ENCODE measurements around the gene TTC4. TPM values are rescaled to one million over a fixed set of nuclear protein-coding genes. Genes with fewer than 3 reads are reported as not detected.

TTC4 gene
- total RNA-seq, 1 experiment from 2014 or later: 25.5 TPM

- no peak for DNase-seq (ENCODE audit: low spot score)
- BruUV-seq (replicated peaks): no TSS peak
- TF ChIP-seq EZH2 (IDR thresholded peaks at IDR 0.05; ENCODE audit: borderline replicate concordance, low read depth, low read length, poor library complexity, severe bottlenecking): no peak
- no peak for TF ChIP-seq CTCF (conservative IDR thresholded peaks at IDR 0.05; ENCODE audit: low read depth, low read length)
- H3K4me3 ChIP-seq (ENCODE audit: low read depth, low read length, poor library complexity, severe bottlenecking): no peak overlapping the region
- ChIA-PET POLR2A (ENCODE audit: low non-redundant PET) (no interaction called here), CTCF (no interaction called here)
- intact Hi-C loops (cut with micrococcal nuclease; ENCODE audit: unreplicated experiment): no loop called here
- H3K27me3 ChIP-seq (replicated peaks; ENCODE audit: insufficient read depth, low read depth, low read length, poor library complexity): no peaks in the 10 kb centered on the region
- H3K36me3 ChIP-seq (ENCODE audit: insufficient read depth, low read length, poor library complexity, severe bottlenecking): peaks cover 9% of the 10 kb centered on the region
- H3K27ac ChIP-seq (ENCODE audit: low read depth, low read length, poor library complexity, severe bottlenecking): no peak overlapping the region
- no peaks in the 10 kb centered on the region for H3K9me3 ChIP-seq (ENCODE audit: low read depth, low read length, poor library complexity, severe bottlenecking)
- H3K4me1 ChIP-seq (ENCODE audit: insufficient read depth, low read length, poor library complexity, severe bottlenecking): no peaks in the 10 kb centered on the region
Measured at GRCh38 chr1:54757833-54758232, 42.2 kb downstream of the TTC4 start.

GRCh38 chr1:54758678-54759348, 43.2 kb downstream of the TTC4 start:
- no peak for DNase-seq (ENCODE audit: low spot score)
- TF ChIP-seq EZH2 (IDR thresholded peaks at IDR 0.05; ENCODE audit: borderline replicate concordance, low read depth, low read length, poor library complexity, severe bottlenecking) (no peak), CTCF (conservative IDR thresholded peaks at IDR 0.05; ENCODE audit: low read depth, low read length) (no peak)
- peaks cover 9% of the 10 kb centered on the region for H3K36me3 ChIP-seq (ENCODE audit: insufficient read depth, low read length, poor library complexity, severe bottlenecking)
- BruUV-seq (replicated peaks): no TSS peak
- no peaks in the 10 kb centered on the region for H3K27me3 ChIP-seq (replicated peaks; ENCODE audit: insufficient read depth, low read depth, low read length, poor library complexity)
- POLR2A ChIA-PET (ENCODE audit: low non-redundant PET): no interaction called here
- H3K9me3 ChIP-seq (ENCODE audit: low read depth, low read length, poor library complexity, severe bottlenecking): no peaks in the 10 kb centered on the region
- H3K27ac ChIP-seq (ENCODE audit: low read depth, low read length, poor library complexity, severe bottlenecking): no peak overlapping the region
- peaks cover 4% of the 10 kb centered on the region for H3K4me1 ChIP-seq (ENCODE audit: insufficient read depth, low read length, poor library complexity, severe bottlenecking)
- intact Hi-C loops (cut with micrococcal nuclease; ENCODE audit: unreplicated experiment): no loop called here
- CTCF ChIA-PET: no interaction called here
- no peak overlapping the region for H3K4me3 ChIP-seq (ENCODE audit: low read depth, low read length, poor library complexity, severe bottlenecking)

GRCh38 chr1:54763816-54764132, 48.1 kb downstream of the TTC4 start:
- no peaks in the 10 kb centered on the region for H3K9me3 ChIP-seq (ENCODE audit: low read depth, low read length, poor library complexity, severe bottlenecking)
- H3K4me1 ChIP-seq (ENCODE audit: insufficient read depth, low read length, poor library complexity, severe bottlenecking): peaks cover 12% of the 10 kb centered on the region
- TSS peak; percentile 89 for BruUV-seq (replicated peaks)
- H3K27me3 ChIP-seq (replicated peaks; ENCODE audit: insufficient read depth, low read depth, low read length, poor library complexity): no peaks in the 10 kb centered on the region
- H3K4me3 ChIP-seq (ENCODE audit: low read depth, low read length, poor library complexity, severe bottlenecking): peak overlapping the region; percentile 68
- H3K27ac ChIP-seq (ENCODE audit: low read depth, low read length, poor library complexity, severe bottlenecking): peak overlapping the region; percentile 78
- DNase-seq (ENCODE audit: low spot score): no peak
- no peak for TF ChIP-seq CTCF (conservative IDR thresholded peaks at IDR 0.05; ENCODE audit: low read depth, low read length)
- no peaks in the 10 kb centered on the region for H3K36me3 ChIP-seq (ENCODE audit: insufficient read depth, low read length, poor library complexity, severe bottlenecking)
- POLR2A ChIA-PET (ENCODE audit: low non-redundant PET): no interaction called here
- intact Hi-C loops (cut with micrococcal nuclease; ENCODE audit: unreplicated experiment): no loop called here
- CTCF ChIA-PET: interaction anchor here (0.5 kb wide), 1 partner anchor 1494 kb away, joined by 3 read pairs; no protein-coding TSS in a partner anchor
